H1 (cell line): ENCODE results near the gene GGA1. TPM values are rescaled to one million over a fixed set of nuclear protein-coding genes. Genes with fewer than 3 reads are reported as not detected.
A peak's percentile ranks its signal among the peaks of the same experiment; 100 is the strongest.

Experiments used
- CTCF ChIA-PET: fragments of 300-600 bp; sonication (Branson Sonifier 250); formaldehyde crosslinking; loops from one replicate; lab custom pipeline; 2021; ENCODE audit not compliant: partially characterized antibody; lab: Charles Lee
- POLR2A ChIA-PET: fragments of 300-600 bp; sonication (Branson Sonifier 250); formaldehyde crosslinking; loops from one replicate; lab custom pipeline; 2021; ENCODE audit warnings: inconsistent platforms; ENCODE audit not compliant: partially characterized antibody; lab: Charles Lee
- DNase-seq, 2 experiments: peaks; one replicate each; pipeline versions ENCODE4 v3.0.0 to v3.0.0-alpha.2; 2010 to 2022; ENCODE audit warnings: low spot score in 2 of 2, low read depth in 1 of 2, mixed read lengths in 1 of 2
- FAIRE-seq: peaks from 2 replicates; lab custom pipeline; 2011; peaks lifted over from hg19 to GRCh38; lab: Jason Lieb, UNC
- H2AFZ ChIP-seq: 2 replicates; pipeline ENCODE4 v1.8.1; 2012; ENCODE audit warnings: low read length, inconsistent platforms
- H2AK5ac ChIP-seq: 2 replicates; pipeline ENCODE4 v1.6.1; 2013; ENCODE audit warnings: low read depth, low read length
- H2BK120ac ChIP-seq: replicated peaks from 2 replicates; pipeline ENCODE3; 2013; ENCODE audit warnings: low read depth, low read length, inconsistent platforms
- H2BK12ac ChIP-seq: 2 replicates; pipeline ENCODE4 v1.6.1; 2013; ENCODE audit warnings: low read depth, low read length
- H2BK15ac ChIP-seq: 2 replicates; pipeline ENCODE4 v1.6.1; 2013; ENCODE audit warnings: low read length
- H2BK20ac ChIP-seq: 2 replicates; pipeline ENCODE4 v1.6.1; 2013; ENCODE audit warnings: low read length
- H2BK5ac ChIP-seq: 2 replicates; pipeline ENCODE4 v1.6.1; 2013; ENCODE audit warnings: low read depth, low read length
- H3K14ac ChIP-seq: 2 replicates; pipeline ENCODE4 v1.6.1; 2013; ENCODE audit warnings: inconsistent platforms; ENCODE audit not compliant: insufficient read length
- H3K18ac ChIP-seq: 2 replicates; pipeline ENCODE4 v1.6.1; 2013; ENCODE audit warnings: low read length; ENCODE audit errors: extremely low read depth
- H3K23ac ChIP-seq: 2 replicates; pipeline ENCODE4 v1.6.1; 2013; ENCODE audit warnings: inconsistent platforms; ENCODE audit not compliant: insufficient read length
- H3K23me2 ChIP-seq: 2 replicates; pipeline ENCODE4 v1.6.1; 2013; ENCODE audit warnings: low read depth, low read length
- H3K27ac ChIP-seq: 2 replicates; pipeline ENCODE4 v1.6.1; 2011; ENCODE audit warnings: low read depth, low read length, inconsistent platforms
- H3K27me3 ChIP-seq, 4 experiments: replicated peaks in 1 of 4; 1 replicate in 1 of 4; 2 replicates in 3 of 4; pipeline versions ENCODE4 v1.6.1 to v1.8.1; 2011 to 2013; ENCODE audit warnings: low read length in 3 of 4, mild to moderate bottlenecking in 3 of 4, inconsistent platforms in 2 of 4, mixed read lengths in 2 of 4, moderate library complexity in 1 of 4; ENCODE audit not compliant: control insufficient read depth in 3 of 4, insufficient read depth in 3 of 4; ENCODE audit errors: extremely low read depth in 1 of 4
- H3K36me3 ChIP-seq, 4 experiments: 2 replicates each; pipeline versions ENCODE4 v1.6.1 to v1.8.1; 2011 to 2013; ENCODE audit warnings: mild to moderate bottlenecking in 4 of 4, low read length in 3 of 4, moderate library complexity in 2 of 4, control low read depth in 1 of 4, inconsistent platforms in 1 of 4; ENCODE audit not compliant: insufficient read depth in 4 of 4, control insufficient read depth in 2 of 4
- H3K4ac ChIP-seq: replicated peaks from 2 replicates; pipeline ENCODE3; 2013; ENCODE audit warnings: low read length, low read depth, mixed read lengths, inconsistent platforms; ENCODE audit not compliant: insufficient read length
- H3K4me1 ChIP-seq, 4 experiments: replicated peaks in 1 of 4; 1 replicate in 1 of 4; 2 replicates in 3 of 4; pipeline versions ENCODE4 v1.6.1 to v1.8.1; 2011 to 2013; ENCODE audit warnings: low read length in 3 of 4, inconsistent platforms in 2 of 4, mixed read lengths in 1 of 4; ENCODE audit not compliant: insufficient read depth in 4 of 4, control insufficient read depth in 3 of 4
- H3K4me2 ChIP-seq, 2 experiments: 2 replicates each; pipeline versions ENCODE4 v1.6.1 to v1.8.1; 2011 to 2013; ENCODE audit warnings: low read depth in 2 of 2, low read length in 2 of 2, control low read depth in 1 of 2, inconsistent platforms in 1 of 2, mild to moderate bottlenecking in 1 of 2; ENCODE audit not compliant: insufficient read depth in 1 of 2
- H3K4me3 ChIP-seq, 4 experiments: fragments of 200-600, 300-600 bp in 1 of 4; sonication (generic), shearing (Covaris generic), sonication (Bioruptor Twin) in 1 of 4; 2 replicates each; pipeline versions ENCODE4 v1.5.1 to v1.8.1; 2011 to 2016; ENCODE audit warnings: low read length in 4 of 4, low read depth in 3 of 4, control low read depth in 2 of 4, inconsistent platforms in 2 of 4, mild to moderate bottlenecking in 2 of 4, mixed read lengths in 1 of 4, moderate library complexity in 1 of 4; ENCODE audit not compliant: insufficient read depth in 2 of 4; ENCODE audit errors: extremely low read depth in 1 of 4
- H3K56ac ChIP-seq: replicated peaks from 2 replicates; pipeline ENCODE3; 2013; ENCODE audit warnings: low read depth, mild to moderate bottlenecking, mixed read lengths, low read length, inconsistent platforms; ENCODE audit not compliant: insufficient read length
- H3K79me1 ChIP-seq: 2 replicates; pipeline ENCODE4 v1.6.1; 2013; ENCODE audit warnings: low read depth, low read length, control low read depth
- H3K79me2 ChIP-seq, 2 experiments: 2 replicates each; pipeline versions ENCODE4 v1.6.1 to v1.8.1; 2012 to 2013; ENCODE audit warnings: low read length in 2 of 2, mild to moderate bottlenecking in 2 of 2, inconsistent platforms in 1 of 2; ENCODE audit not compliant: insufficient read depth in 2 of 2, control insufficient read depth in 1 of 2
- H3K9ac ChIP-seq, 4 experiments: replicated peaks in 1 of 4; 1 replicate in 1 of 4; 2 replicates in 3 of 4; pipeline versions ENCODE4 v1.6.1 to v1.8.1; 2011 to 2013; ENCODE audit warnings: low read depth in 3 of 4, low read length in 3 of 4, control low read depth in 2 of 4, mild to moderate bottlenecking in 2 of 4, moderate library complexity in 2 of 4, inconsistent platforms in 1 of 4; ENCODE audit errors: extremely low read depth in 1 of 4
- H3K9me3 ChIP-seq, 2 experiments: 2 replicates each; pipeline versions ENCODE4 v1.6.1 to v1.8.1; 2012 to 2013; ENCODE audit warnings: mild to moderate bottlenecking in 2 of 2, moderate library complexity in 2 of 2, control low read depth in 1 of 2, inconsistent platforms in 1 of 2, low read depth in 1 of 2, low read length in 1 of 2, mixed read lengths in 1 of 2; ENCODE audit not compliant: insufficient read depth in 2 of 2
- H4K20me1 ChIP-seq, 2 experiments: replicated peaks in 1 of 2; 2 replicates each; pipeline versions ENCODE3 to v1.8.1; 2011 to 2013; ENCODE audit warnings: inconsistent platforms in 2 of 2, low read length in 2 of 2, mild to moderate bottlenecking in 1 of 2; ENCODE audit not compliant: insufficient read depth in 2 of 2, control insufficient read depth in 1 of 2
- H4K5ac ChIP-seq: 2 replicates; pipeline ENCODE4 v1.6.1; 2013; ENCODE audit warnings: low read length, low read depth, mixed read lengths, inconsistent platforms; ENCODE audit not compliant: insufficient read length
- H4K8ac ChIP-seq: 2 replicates; pipeline ENCODE4 v1.8.0; 2013; ENCODE audit warnings: mild to moderate bottlenecking, moderate library complexity, low read length, inconsistent platforms; ENCODE audit not compliant: insufficient read depth; ENCODE audit errors: extremely low read depth
- H4K91ac ChIP-seq: replicated peaks from 2 replicates; pipeline ENCODE3; 2013; ENCODE audit warnings: low read length, mixed read lengths, inconsistent platforms; ENCODE audit not compliant: insufficient read length
- CBX8 ChIP-seq: fragments of 300-800, 300-1000 bp; sonication (generic); IDR thresholded peaks from 2 replicates; pipeline ENCODE4 v1.7.1; 2016; ENCODE audit warnings: low read depth, low read length, borderline replicate concordance
- CEBPB ChIP-seq: IDR thresholded peaks from 2 replicates; pipeline ENCODE4 v1.6.1; 2012; ENCODE audit warnings: low read depth, low read length
- EGR1 ChIP-seq: IDR thresholded peaks from 2 replicates; pipeline ENCODE4 v1.6.1; 2011; ENCODE audit warnings: low read depth, low read length, borderline replicate concordance
- HDAC2 ChIP-seq, 2 experiments: fragments of 300-600 bp in 1 of 2; sonication (generic) in 1 of 2; IDR thresholded peaks; 2 replicates each; pipeline ENCODE4 v1.6.1; 2011 to 2012; ENCODE audit warnings: low read depth in 2 of 2, low read length in 2 of 2, mild to moderate bottlenecking in 2 of 2, moderate library complexity in 2 of 2, borderline replicate concordance in 1 of 2, inconsistent platforms in 1 of 2
- NRF1 ChIP-seq: IDR thresholded peaks from 2 replicates; pipeline ENCODE4 v1.6.1; 2011; ENCODE audit warnings: mild to moderate bottlenecking, low read depth, low read length, improper control_type of control experiment
- TAF7 ChIP-seq: optimal IDR thresholded peaks from 2 replicates; pipeline ENCODE3; 2011; ENCODE audit warnings: low read depth, mild to moderate bottlenecking, inconsistent platforms, low read length, moderate library complexity, borderline replicate concordance
- TEAD4 ChIP-seq: IDR thresholded peaks from 2 replicates; pipeline ENCODE4 v1.6.1; 2012; ENCODE audit warnings: low read depth, low read length, inconsistent platforms, mixed read lengths
- WGBS, 2 experiments: shearing (Covaris generic) in 1 of 2; methylation state at CpG; one replicate each; pipeline versions ENCODE4 v1.1.6 to v1.1.7; 2013 to 2015; ENCODE audit warnings: low lambda C conversion rate in 2 of 2, mixed read lengths in 2 of 2, inconsistent platforms in 1 of 2, low coverage in 1 of 2, missing lambda C conversion rate in 1 of 2; ENCODE audit not compliant: insufficient replicate concordance in 2 of 2, insufficient coverage in 1 of 2, insufficient read length in 1 of 2; ENCODE audit errors: extremely low coverage in 1 of 2, missing lambda C conversion rate in 1 of 2; 5-methylcytosine and 5-hydroxymethylcytosine counted together
- polyA plus RNA-seq, 7 experiments: library from polyadenylated mRNA; depleted of rRNA in 3 of 7; stranded (reverse) in 5 of 7; unstranded in 2 of 7; fragments of >200 nt in 5 of 7; fragments of 200-250 nt in 2 of 7; gene quantifications; 1 replicate in 5 of 7; 2 replicates in 1 of 7; 4 replicates in 1 of 7; pipeline versions ENCODE4 v1.2.1 to v1.2.3, GENCODE V29; 2011 to 2013; ENCODE audit warnings: missing spikeins in 2 of 7, mixed read lengths in 2 of 7
- total RNA-seq: library from RNA; stranded (reverse); fragmentation: NEBNext Ultra II Directional; extraction: Animal tissue kit (Norgen Biotek cat#: 25700); gene quantifications from 2 replicates; pipeline ENCODE4 v1.2.1, GENCODE V29; 2021
- TF ChIP-seq, protein P1 (sequence below): IDR thresholded peaks from 2 replicates; pipeline ENCODE4 v1.6.1; 2011; ENCODE audit warnings: low read depth, mild to moderate bottlenecking, low read length; ENCODE audit not compliant: insufficient read depth
- TF ChIP-seq, protein P2 (sequence below): IDR thresholded peaks from 2 replicates; pipeline ENCODE4 v1.6.1; 2012; ENCODE audit warnings: inconsistent platforms

Gene GGA1
- total and polyA plus RNA-seq, 2 of the 8 experiments (the other 6 are each of a cell fraction or from before 2014, with no cell fraction given) = 49.3 to 57.2 TPM

DNA sequence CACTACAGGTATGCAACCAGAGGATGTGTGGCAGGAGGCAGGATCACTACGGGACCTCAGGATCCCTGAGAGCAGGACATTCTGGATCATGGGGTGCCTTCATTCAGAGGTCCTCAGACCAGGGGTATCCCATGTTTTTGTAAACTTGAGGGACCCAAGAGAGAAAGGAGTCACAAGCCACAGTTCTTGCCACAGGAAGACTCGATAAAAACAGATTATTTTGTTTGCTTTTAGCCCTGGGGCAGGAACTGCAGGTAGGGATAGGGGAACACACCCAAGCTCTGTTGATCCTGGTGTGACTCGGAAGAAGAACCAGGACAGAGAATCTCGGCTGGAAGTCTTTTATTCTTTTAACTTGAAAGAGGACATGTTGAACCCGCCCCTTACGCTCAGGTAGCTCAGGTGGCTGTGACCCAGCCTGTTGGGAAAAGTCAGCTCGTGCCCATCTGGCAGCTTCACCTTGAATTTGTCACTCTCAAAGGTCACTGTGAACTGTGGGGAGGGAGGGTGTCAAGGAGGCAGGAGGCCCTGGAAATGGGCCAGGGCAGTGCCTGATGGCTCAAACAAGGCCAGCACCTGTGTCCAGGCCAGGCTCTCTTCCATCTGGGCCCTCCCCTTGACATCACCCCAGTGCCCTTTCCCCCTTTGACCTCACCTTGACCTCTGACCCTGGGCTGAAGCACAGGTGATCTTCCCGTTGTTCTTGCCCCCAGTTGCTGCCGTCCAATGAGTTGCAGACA lies 38.5 kb upstream of the GGA1 start:
- Histone ChIP-seq H3K79me2 (no peaks in the 10 kb centered on the region), H3K9ac (no peak overlapping the region), H3K27me3 (no peaks in the 10 kb centered on the region; a peak in 1 of 7 replicates), H4K8ac (no peak overlapping the region; the same call in 1 of the 2 replicates), H3K36me3 (no peaks in the 10 kb centered on the region), H3K79me1 (no peaks in the 10 kb centered on the region), H4K20me1 (no peaks in the 10 kb centered on the region), H2BK15ac (peak overlapping the region; percentile 97; the same call in 1 of the 2 replicates), H3K4me1 (peaks cover 7 to 17% (median 16%) of the 10 kb centered on the region in 4 experiments), H2BK5ac (peak overlapping the region; percentile 57; the same call in 1 of the 2 replicates), H2AFZ (no peak overlapping the region), H3K9me3 (no peaks in the 10 kb centered on the region), H2AK5ac (0 out of 2 replicates have a peak overlapping the region, but pooled peaks have one; percentile 98), H2BK12ac (peak overlapping the region; percentile 29; the same call in 1 of the 2 replicates), H3K56ac (no peak overlapping the region), H3K27ac (no peak overlapping the region), H3K4me3 (no peak overlapping the region), H4K5ac (no peak overlapping the region), H2BK20ac (peak overlapping the region; percentile 62; the same call in 1 of the 2 replicates), H3K23ac (no peak overlapping the region), H3K4me2 (0 out of 4 replicates have a peak overlapping the region, but pooled peaks of 1 of the 2 experiments have one; percentile 23), H4K91ac (no peak overlapping the region), H3K23me2 (no peaks in the 10 kb centered on the region), H3K18ac (0 out of 2 replicates have a peak overlapping the region, but pooled peaks have one; percentile 7), H3K4ac (no peak overlapping the region), H2BK120ac (no peak overlapping the region), H3K14ac (no peak overlapping the region)
- DNase-seq (no peak), FAIRE-seq (no peak)
- ChIA-PET CTCF (interaction anchor here (0.6 to 39.4 kb wide), 12 partner anchors 8 to 309 kb away, joined by 3 to 1347 read pairs (median 6); partner anchors contain the start of genes GALR3 and LGALS2), POLR2A (interaction anchor here (0.7 to 12.2 kb wide), 11 partner anchors 8 to 199 kb away, joined by 3 to 198 read pairs (median 3); no protein-coding TSS in a partner anchor)
- WGBS, 2 experiments = 76% methylated on average over 9 of the region's 9 CpGs; no CpG with 5 or more reads in 1 of the 2 experiments
- no peak for TF ChIP-seq HDAC2 (IDR thresholded peaks at IDR 0.05; ENCODE audit: borderline replicate concordance in 1 of 2, low read depth in 2 of 2, low read length in 2 of 2)
- TF ChIP-seq TEAD4 = no peak
- TF ChIP-seq TAF7 = no peak
- TF ChIP-seq, protein P1, sequence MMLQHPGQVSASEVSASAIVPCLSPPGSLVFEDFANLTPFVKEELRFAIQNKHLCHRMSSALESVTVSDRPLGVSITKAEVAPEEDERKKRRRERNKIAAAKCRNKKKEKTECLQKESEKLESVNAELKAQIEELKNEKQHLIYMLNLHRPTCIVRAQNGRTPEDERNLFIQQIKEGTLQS = no peak
- no peak for TF ChIP-seq CBX8
- no peak for TF ChIP-seq NRF1
- TF ChIP-seq CEBPB = no peak
- TF ChIP-seq EGR1 = no peak
- TF ChIP-seq, protein P2, sequence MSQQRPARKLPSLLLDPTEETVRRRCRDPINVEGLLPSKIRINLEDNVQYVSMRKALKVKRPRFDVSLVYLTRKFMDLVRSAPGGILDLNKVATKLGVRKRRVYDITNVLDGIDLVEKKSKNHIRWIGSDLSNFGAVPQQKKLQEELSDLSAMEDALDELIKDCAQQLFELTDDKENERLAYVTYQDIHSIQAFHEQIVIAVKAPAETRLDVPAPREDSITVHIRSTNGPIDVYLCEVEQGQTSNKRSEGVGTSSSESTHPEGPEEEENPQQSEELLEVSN = no peak
